ENCODE results near the gene SBF2.

GRCh38 chr11:10329356-10329755 is 35.3 kb upstream of the SBF2 start:
- TF ChIP-seq GATA2 (IDR thresholded peaks at IDR 0.05; ENCODE audit: low read depth, low read length) (no peak), GATA3 (IDR thresholded peaks at IDR 0.05; ENCODE audit: low read depth, low read length) (no peak)

Measured in SH-SY5Y (cell line).